HCT116 (cell line): ENCODE measurements around the gene UMODL1. TPM values are rescaled to one million over a fixed set of nuclear protein-coding genes. Genes with fewer than 3 reads are reported as not detected.

Experiments
- ATAC-seq: fragments of 200-7000 bp; cut with Tn5 transposase; 2 replicates; pipeline ENCODE4 v1.9.1; 2020; ENCODE audit warnings: mild to moderate bottlenecking, moderate library complexity
- BruUV-seq: library from RNA; stranded (reverse); fragments of 400-500 nt; replicated peaks from 2 replicates; lab custom pipeline; 2021; lab: Mats Ljungman, UMichigan
- CTCF ChIA-PET: fragments of 300-600 bp; sonication (Branson Sonifier 250); formaldehyde crosslinking; loops from one replicate; lab custom pipeline; 2021; ENCODE audit warnings: antibody characterized with exemption; lab: Charles Lee
- POLR2A ChIA-PET: fragments of 300-600, 350-600 bp; sonication (Branson Sonifier 250); formaldehyde crosslinking; loops from one replicate; lab custom pipeline; 2021; ENCODE audit warnings: antibody characterized with exemption; lab: Charles Lee
- RAD21 ChIA-PET, 2 experiments: fragments of 300-600 bp; sonication (Branson Sonifier 250); formaldehyde crosslinking; loops; one replicate each; lab custom pipeline; 2023; ENCODE audit warnings: low total read pairs in 2 of 2; ENCODE audit not compliant: uncharacterized antibody in 2 of 2, unreplicated experiment in 2 of 2, low non-redundant PET in 1 of 2; lab: Charles Lee
- DNase-seq: peaks from one replicate; pipeline ENCODE4 v3.0.0-alpha.2; 2010; ENCODE audit warnings: low read depth, low spot score
- H2AFZ ChIP-seq: fragments of 200-600 bp; shearing (Covaris generic), sonication (generic); 2 replicates; pipeline ENCODE4 v1.6.1; 2017; ENCODE audit warnings: low read depth, mixed run types, mixed read lengths, antibody characterized with exemption, low read length; ENCODE audit not compliant: poor library complexity, severe bottlenecking
- H3K27ac ChIP-seq: 2 replicates; pipeline ENCODE4 v1.5.1; 2012; ENCODE audit warnings: low read depth, low read length
- H3K27me3 ChIP-seq: fragments of 200-600 bp; sonication (generic); 2 replicates; pipeline ENCODE4 v1.6.1; 2016; ENCODE audit warnings: mixed run types, low read length, mixed read lengths; ENCODE audit not compliant: insufficient read depth
- H3K36me3 ChIP-seq, 2 experiments: fragments of 200-500 bp in 1 of 2; fragments of 200-600 bp in 1 of 2; sonication (Bioruptor generic) in 1 of 2; sonication (generic) in 1 of 2; 2 replicates each; pipeline versions ENCODE4 v1.5.1 to v1.6.1; 2014 to 2016; ENCODE audit warnings: low read length in 2 of 2, inconsistent platforms in 1 of 2, mixed read lengths in 1 of 2, mixed run types in 1 of 2; ENCODE audit not compliant: insufficient read depth in 2 of 2, control insufficient read depth in 1 of 2
- H3K4me1 ChIP-seq, 2 experiments: fragments of 200-600 bp in 1 of 2; sonication (generic) in 1 of 2; 2 replicates each; pipeline versions ENCODE4 v1.5.1 to v1.6.1; 2012 to 2017; ENCODE audit warnings: low read length in 2 of 2, inconsistent platforms in 1 of 2, mild to moderate bottlenecking in 1 of 2, mixed read lengths in 1 of 2, mixed run types in 1 of 2, moderate library complexity in 1 of 2; ENCODE audit not compliant: insufficient read depth in 2 of 2, control insufficient read depth in 1 of 2
- H3K4me2 ChIP-seq: fragments of 200-600 bp; sonication (generic); 2 replicates; pipeline ENCODE4 v1.6.1; 2017; ENCODE audit warnings: mixed run types, low read length, mixed read lengths
- H3K4me3 ChIP-seq, 2 experiments: fragments of 200-600 bp in 1 of 2; sonication (generic) in 1 of 2; replicated peaks in 1 of 2; 2 replicates each; pipeline ENCODE4 v1.5.1; 2011 to 2016; ENCODE audit warnings: low read length in 2 of 2, control low read depth in 1 of 2, low read depth in 1 of 2, mild to moderate bottlenecking in 1 of 2, mixed read lengths in 1 of 2, mixed run types in 1 of 2
- H3K79me2 ChIP-seq: fragments of 200-600 bp; sonication (generic); 2 replicates; pipeline ENCODE4 v1.6.1; 2017; ENCODE audit warnings: mild to moderate bottlenecking, mixed run types, low read length, moderate library complexity, mixed read lengths; ENCODE audit not compliant: insufficient read depth
- H3K9ac ChIP-seq: fragments of 200-600 bp; sonication (generic); 2 replicates; pipeline ENCODE4 v1.6.1; 2016; ENCODE audit warnings: low read length, mixed read lengths
- H3K9me2 ChIP-seq: fragments of 200-600 bp; sonication (generic), shearing (Covaris generic); 2 replicates; pipeline ENCODE4 v1.6.1; 2017; ENCODE audit warnings: mixed run types, mild to moderate bottlenecking, moderate library complexity; ENCODE audit not compliant: insufficient read depth
- H3K9me3 ChIP-seq, 2 experiments: fragments of 200-500 bp in 1 of 2; fragments of 200-600 bp in 1 of 2; sonication (Bioruptor generic) in 1 of 2; sonication (generic) in 1 of 2; 2 replicates each; pipeline ENCODE4 v1.6.1; 2014 to 2017; ENCODE audit warnings: low read length in 2 of 2, mixed read lengths in 2 of 2, inconsistent platforms in 1 of 2, low read depth in 1 of 2, mild to moderate bottlenecking in 1 of 2, mixed run types in 1 of 2, moderate library complexity in 1 of 2; ENCODE audit not compliant: control insufficient read depth in 1 of 2, insufficient read depth in 1 of 2
- H4K20me1 ChIP-seq: fragments of 200-600 bp; sonication (generic), shearing (Covaris generic); 2 replicates; pipeline ENCODE4 v1.6.1; 2017; ENCODE audit warnings: mixed run types, mild to moderate bottlenecking, moderate library complexity; ENCODE audit not compliant: insufficient read depth
- CEBPB ChIP-seq: IDR thresholded peaks from 2 replicates; pipeline ENCODE4 v1.6.1; 2012; ENCODE audit warnings: low read depth
- EGR1 ChIP-seq: IDR thresholded peaks from 2 replicates; pipeline ENCODE4 v1.6.1; 2012; ENCODE audit warnings: low read depth
- ELF1 ChIP-seq: IDR thresholded peaks from 2 replicates; pipeline ENCODE4 v1.6.1; 2012; ENCODE audit warnings: low read depth, borderline replicate concordance
- EZH2 ChIP-seq: fragments of 200-600 bp; sonication (generic); IDR thresholded peaks from 2 replicates; pipeline ENCODE4 v1.6.1; 2017; ENCODE audit warnings: antibody characterized with exemption, mixed run types
- EZH2phosphoT487 ChIP-seq: fragments of 200-600 bp; IDR thresholded peaks from 2 replicates; pipeline ENCODE4 v1.6.1; 2018; ENCODE audit warnings: antibody characterized with exemption, borderline replicate concordance
- JUND ChIP-seq: IDR thresholded peaks from 2 replicates; pipeline ENCODE4 v1.6.1; 2012
- POLR2A ChIP-seq: IDR thresholded peaks from 2 replicates; pipeline ENCODE4 v1.7.0; 2011; ENCODE audit warnings: borderline replicate concordance; ENCODE audit not compliant: insufficient read depth, insufficient read length; ENCODE audit errors: extremely low read depth
- POLR2AphosphoS5 ChIP-seq: IDR thresholded peaks from 2 replicates; pipeline ENCODE4 v1.6.1; 2011; ENCODE audit warnings: mild to moderate bottlenecking, low read depth, low read length, moderate library complexity
- RAD21 ChIP-seq: IDR thresholded peaks from 2 replicates; pipeline ENCODE4 v1.6.1; 2012; ENCODE audit warnings: low read depth, mild to moderate bottlenecking
- SP1 ChIP-seq: IDR thresholded peaks from 2 replicates; pipeline ENCODE4 v1.6.1; 2012; ENCODE audit warnings: low read depth
- SRF ChIP-seq: IDR thresholded peaks from 2 replicates; pipeline ENCODE4 v1.6.1; 2012; ENCODE audit warnings: low read depth
- TCF7L2 ChIP-seq: IDR thresholded peaks from 2 replicates; pipeline ENCODE4 v1.7.0; 2011; ENCODE audit warnings: borderline replicate concordance, inconsistent platforms; ENCODE audit not compliant: insufficient read depth, insufficient read length; ENCODE audit errors: extremely low read depth
- YY1 ChIP-seq: IDR thresholded peaks from 2 replicates; pipeline ENCODE4 v1.6.1; 2011; ENCODE audit warnings: low read length, low read depth, moderate library complexity, mild to moderate bottlenecking; ENCODE audit not compliant: insufficient replicate concordance; ENCODE audit errors: extremely low read depth
- intact Hi-C: fragments of 100-400 bp; cut with micrococcal nuclease; formaldehyde crosslinking; loops from 2 replicates; pipeline ENCODE4 v1.10.0; 2022
- total RNA-seq: library from RNA; stranded (reverse); gene quantifications from one replicate; pipeline ENCODE4 v1.2.1, GENCODE V29; 2021; ENCODE audit not compliant: unreplicated experiment
- TF ChIP-seq, protein P1 (sequence below): IDR thresholded peaks from 2 replicates; pipeline ENCODE4 v1.6.1; 2012
- TF ChIP-seq, protein P2 (sequence below), 3 experiments: fragments of 200-600 bp in 1 of 3; sonication (generic) in 1 of 3; IDR thresholded peaks in 2 of 3; conservative IDR thresholded peaks in 1 of 3; 2 replicates each; pipeline ENCODE4 v1.5.1; 2012 to 2017; ENCODE audit warnings: low read depth in 2 of 3, low read length in 2 of 3, antibody characterized with exemption in 1 of 3, borderline replicate concordance in 1 of 3, control low read depth in 1 of 3, mild to moderate bottlenecking in 1 of 3, mixed read lengths in 1 of 3, mixed run types in 1 of 3, moderate library complexity in 1 of 3; ENCODE audit not compliant: insufficient read depth in 1 of 3

Gene UMODL1
- total RNA-seq, 1 experiment from 2014 or later: not detected

DNA sequence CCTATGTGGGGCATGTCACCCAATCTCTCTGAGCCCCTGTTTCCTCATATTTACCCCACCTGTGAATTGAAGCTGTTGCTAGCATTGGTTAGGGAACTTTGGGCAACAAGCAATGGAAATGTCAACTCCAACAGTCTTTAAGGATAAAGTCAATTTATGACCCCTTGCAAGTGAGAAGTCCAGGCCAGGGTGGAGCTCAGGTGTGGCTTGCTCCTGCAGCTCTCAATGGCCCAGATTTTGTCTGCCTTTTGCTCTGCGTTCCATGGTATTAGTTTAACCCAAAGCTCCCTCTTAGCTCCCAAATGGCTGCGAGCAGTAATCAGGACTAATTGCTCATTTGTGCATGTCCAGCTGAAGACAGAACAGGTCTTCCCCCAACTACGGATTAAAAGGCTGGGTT lies 77.5 kb downstream of the UMODL1 start:
- Histone ChIP-seq H3K27me3 (no peaks in the 10 kb centered on the region), H4K20me1 (no peaks in the 10 kb centered on the region)
- TF ChIP-seq POLR2AphosphoS5 (no peak), CEBPB (no peak), EZH2phosphoT487 (no peak), ELF1 (no peak), EGR1 (no peak), YY1 (no peak), JUND (no peak), POLR2A (no peak), EZH2 (no peak), RAD21 (no peak), SRF (no peak), TCF7L2 (no peak), SP1 (no peak)
- TF ChIP-seq, protein P1, sequence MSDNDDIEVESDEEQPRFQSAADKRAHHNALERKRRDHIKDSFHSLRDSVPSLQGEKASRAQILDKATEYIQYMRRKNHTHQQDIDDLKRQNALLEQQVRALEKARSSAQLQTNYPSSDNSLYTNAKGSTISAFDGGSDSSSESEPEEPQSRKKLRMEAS: no peak
- TF ChIP-seq, protein P2, sequence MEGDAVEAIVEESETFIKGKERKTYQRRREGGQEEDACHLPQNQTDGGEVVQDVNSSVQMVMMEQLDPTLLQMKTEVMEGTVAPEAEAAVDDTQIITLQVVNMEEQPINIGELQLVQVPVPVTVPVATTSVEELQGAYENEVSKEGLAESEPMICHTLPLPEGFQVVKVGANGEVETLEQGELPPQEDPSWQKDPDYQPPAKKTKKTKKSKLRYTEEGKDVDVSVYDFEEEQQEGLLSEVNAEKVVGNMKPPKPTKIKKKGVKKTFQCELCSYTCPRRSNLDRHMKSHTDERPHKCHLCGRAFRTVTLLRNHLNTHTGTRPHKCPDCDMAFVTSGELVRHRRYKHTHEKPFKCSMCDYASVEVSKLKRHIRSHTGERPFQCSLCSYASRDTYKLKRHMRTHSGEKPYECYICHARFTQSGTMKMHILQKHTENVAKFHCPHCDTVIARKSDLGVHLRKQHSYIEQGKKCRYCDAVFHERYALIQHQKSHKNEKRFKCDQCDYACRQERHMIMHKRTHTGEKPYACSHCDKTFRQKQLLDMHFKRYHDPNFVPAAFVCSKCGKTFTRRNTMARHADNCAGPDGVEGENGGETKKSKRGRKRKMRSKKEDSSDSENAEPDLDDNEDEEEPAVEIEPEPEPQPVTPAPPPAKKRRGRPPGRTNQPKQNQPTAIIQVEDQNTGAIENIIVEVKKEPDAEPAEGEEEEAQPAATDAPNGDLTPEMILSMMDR (IDR thresholded peaks at IDR 0.05 in 2 of 3, conservative IDR thresholded peaks at IDR 0.05 in 1 of 3; ENCODE audit: borderline replicate concordance in 1 of 3, insufficient read depth in 1 of 3, low read depth in 2 of 3, low read length in 2 of 3): no peak
- TF ChIP-seq, all 23 proteins: peak for 0
- Histone ChIP-seq H3K79me2 (no peaks in the 10 kb centered on the region), H3K27ac (no peak overlapping the region), H3K9me3 (no peaks in the 10 kb centered on the region), H3K4me1 (0 out of 4 replicates have a peak, but pooled peaks cover 2 to 3% of the 10 kb centered on the region in 2 experiments), H3K9me2 (no peaks in the 10 kb centered on the region), H3K36me3 (no peaks in the 10 kb centered on the region), H3K4me3 (no peak overlapping the region), H2AFZ (no peak overlapping the region), H3K4me2 (no peak overlapping the region), H3K9ac (no peak overlapping the region)
- intact Hi-C loops: no loop called here
- CTCF ChIA-PET: interaction anchor here (1.9 kb wide), 1 partner anchor 111 kb away, joined by 10 read pairs; no protein-coding TSS in a partner anchor
- no TSS peak for BruUV-seq
- POLR2A ChIA-PET: no interaction called here
- ATAC-seq: no peak
- RAD21 ChIA-PET: no interaction called here
- DNase-seq: no peak
